COLO668 (cell line): ENCODE measurements around the gene OTOF.

Experiments
- DNase-seq: peaks from one replicate; lab custom pipeline; 2025; ENCODE audit not compliant: unreplicated experiment; lab: John Stamatoyannopoulos, UW

Gene OTOF

GRCh38 chr2:26466662-26467310, 11.1 kb downstream of the OTOF start:
- DNase-seq = no peak

- no peak for DNase-seq
Observed at GRCh38 chr2:26465981-26466471, 11.9 kb downstream of the OTOF start.

GRCh38 chr2:26465266-26465925, 12.5 kb downstream of the OTOF start:
- DNase-seq = no peak

- no peak for DNase-seq
Observed at GRCh38 chr2:26464390-26465265, 13.3 kb downstream of the OTOF start.

- DNase-seq = no peak
Observed at GRCh38 chr2:26463244-26464192, 14.4 kb downstream of the OTOF start.

GRCh38 chr2:26462511-26463243, 15.2 kb downstream of the OTOF start:
- peak; percentile 34 for DNase-seq

- DNase-seq = no peak
Observed at GRCh38 chr2:26462100-26462499, 15.8 kb downstream of the OTOF start.

- DNase-seq = no peak
Observed at GRCh38 chr2:26461601-26462023, 16.3 kb downstream of the OTOF start.

GRCh38 chr2:26460613-26461031, 17.3 kb downstream of the OTOF start:
- DNase-seq = no peak

GRCh38 chr2:26459991-26460612, 17.8 kb downstream of the OTOF start:
- no peak for DNase-seq

- no peak for DNase-seq
Observed at GRCh38 chr2:26458365-26459042, 19.4 kb downstream of the OTOF start.

- DNase-seq = no peak
Observed at GRCh38 chr2:26457695-26458364, 20.1 kb downstream of the OTOF start.

GRCh38 chr2:26457251-26457666, 20.7 kb downstream of the OTOF start:
- no peak for DNase-seq

GRCh38 chr2:26456440-26457250, 21.3 kb downstream of the OTOF start:
- no peak for DNase-seq

GRCh38 chr2:26455670-26456439, 22.1 kb downstream of the OTOF start:
- no peak for DNase-seq

- no peak for DNase-seq
Observed at GRCh38 chr2:26455037-26455669, 22.8 kb downstream of the OTOF start.
